Nephron (organoid): Measurements from ENCODE around the gene RAET1E.
A peak's percentile ranks its signal among the peaks of the same experiment; 100 is the strongest.
"Not testable (repeated sequence)": the region's sequence is repeated elsewhere in the genome, so short reads cannot be mapped to it uniquely, and the experiment has no call there.

ENCODE experiments used
- H3K27ac Mint-ChIP-seq, 3 experiments: 2 replicates each; pipeline ENCODE4 v1.8.0; 2020; ENCODE audit warnings: mixed read lengths in 3 of 3, mild to moderate bottlenecking in 2 of 3, moderate library complexity in 1 of 3
- H3K27me3 Mint-ChIP-seq: 2 replicates; pipeline ENCODE4 v1.8.0; 2021; ENCODE audit warnings: low read depth, mild to moderate bottlenecking, moderate library complexity, mixed read lengths
- H3K36me3 Mint-ChIP-seq: 2 replicates; pipeline ENCODE4 v1.8.0; 2020; ENCODE audit warnings: low read depth, mixed read lengths
- H3K4me1 Mint-ChIP-seq: 2 replicates; pipeline ENCODE4 v1.8.0; 2020; ENCODE audit warnings: mixed read lengths
- H3K4me3 Mint-ChIP-seq, 3 experiments: 2 replicates each; pipeline ENCODE4 v1.8.0; 2020; ENCODE audit warnings: mild to moderate bottlenecking in 3 of 3, mixed read lengths in 3 of 3, moderate library complexity in 2 of 3
- H3K9me3 Mint-ChIP-seq: 2 replicates; pipeline ENCODE4 v1.8.0; 2020; ENCODE audit warnings: mixed read lengths
- CTCF ChIP-seq, 3 experiments: fragments of 200-600 bp; sonication (generic); IDR thresholded peaks; one replicate each; pipeline ENCODE4 v1.5.0; 2021; ENCODE audit warnings: antibody characterized with exemption in 3 of 3; ENCODE audit not compliant: unreplicated experiment in 3 of 3

RAET1E gene

DNA sequence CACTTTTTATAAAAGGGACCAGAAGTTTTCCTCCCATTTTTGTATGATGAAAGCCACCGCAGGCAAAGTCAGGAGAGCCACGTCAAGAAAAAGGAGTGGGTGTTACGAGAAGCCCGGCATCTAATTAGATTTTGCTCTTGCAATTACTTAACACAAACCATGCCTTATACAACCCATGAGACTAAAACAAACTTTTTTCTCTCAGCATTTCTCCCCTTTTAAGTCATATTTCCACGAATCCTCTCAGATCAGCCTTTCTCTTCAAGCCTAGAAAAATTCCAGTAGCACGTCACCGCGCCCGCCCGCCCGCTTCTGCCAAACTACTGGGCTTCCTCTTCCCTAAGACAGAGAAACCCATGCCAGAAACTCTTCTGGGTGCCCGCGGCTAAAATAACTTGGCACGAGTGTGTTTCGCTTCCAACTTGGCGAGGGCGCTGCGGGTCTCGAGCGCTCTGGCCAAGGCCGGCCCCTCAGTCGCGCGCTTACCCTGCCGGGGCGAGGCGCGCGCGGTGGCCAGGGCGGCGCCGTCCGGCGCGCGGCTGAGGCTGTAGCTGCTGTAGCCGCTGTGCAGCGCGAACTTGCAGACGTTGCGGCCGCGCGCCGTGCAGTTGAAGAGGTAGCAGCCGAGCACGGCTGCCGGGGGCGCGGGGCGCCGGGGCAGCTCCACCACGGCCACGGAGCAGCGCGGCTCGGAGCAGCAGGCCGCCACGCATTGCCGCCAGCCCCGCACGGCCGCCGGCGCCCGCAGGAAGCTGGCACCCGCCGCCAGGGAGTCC is 34.8 kb downstream of the RAET1E start:
- TF ChIP-seq CTCF (IDR thresholded peaks at IDR 0.05; ENCODE audit: unreplicated experiment in 3 of 3): no peak
- H3K36me3 Mint-ChIP-seq: no peaks in the 10 kb centered on the region
- H3K27me3 Mint-ChIP-seq: peaks cover 24% of the 10 kb centered on the region
- H3K4me1 Mint-ChIP-seq: peaks cover 28% of the 10 kb centered on the region
- peak overlapping the region; percentile 82 to 88 (median 87) for H3K27ac Mint-ChIP-seq
- H3K9me3 Mint-ChIP-seq: no peaks in the 10 kb centered on the region
- H3K4me3 Mint-ChIP-seq: peak overlapping the region; percentile 83 to 95 (median 89)

DNA sequence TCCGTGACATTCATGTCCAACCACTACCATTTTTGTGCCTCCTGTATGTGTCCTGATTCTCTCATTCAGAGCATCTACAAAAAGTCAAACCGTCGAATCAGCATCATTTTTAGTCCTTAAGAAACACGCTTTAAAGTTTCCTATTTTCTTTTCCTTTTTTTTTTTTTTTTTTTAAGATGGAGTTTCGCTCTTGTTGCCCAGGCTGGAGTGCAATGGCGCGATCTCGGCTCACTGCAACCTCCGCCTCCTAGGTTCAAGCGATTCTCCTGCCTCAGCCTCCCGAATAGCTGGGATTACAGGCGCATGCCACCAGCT is 35.5 kb downstream of the RAET1E start:
- Mint-ChIP-seq H3K4me1 (peaks cover 28% of the 10 kb centered on the region), H3K27me3 (peaks cover 23% of the 10 kb centered on the region), H3K4me3 (peak overlapping the region; percentile 68 to 83 (median 69))
- H3K9me3 Mint-ChIP-seq, H3K36me3 Mint-ChIP-seq, H3K27ac Mint-ChIP-seq: not testable (repeated sequence)

GRCh38 chr6:149861603-149862423 is 36.1 kb downstream of the RAET1E start:
- Mint-ChIP-seq H3K9me3 (no peaks in the 10 kb centered on the region), H3K4me3 (peak overlapping the region; percentile 69 to 75 (median 69)), H3K36me3 (no peaks in the 10 kb centered on the region), H3K27ac (no peak overlapping the region), H3K27me3 (peaks cover 23% of the 10 kb centered on the region), H3K4me1 (peaks cover 28% of the 10 kb centered on the region)
- TF ChIP-seq CTCF (IDR thresholded peaks at IDR 0.05; ENCODE audit: unreplicated experiment in 3 of 3): no peak

DNA sequence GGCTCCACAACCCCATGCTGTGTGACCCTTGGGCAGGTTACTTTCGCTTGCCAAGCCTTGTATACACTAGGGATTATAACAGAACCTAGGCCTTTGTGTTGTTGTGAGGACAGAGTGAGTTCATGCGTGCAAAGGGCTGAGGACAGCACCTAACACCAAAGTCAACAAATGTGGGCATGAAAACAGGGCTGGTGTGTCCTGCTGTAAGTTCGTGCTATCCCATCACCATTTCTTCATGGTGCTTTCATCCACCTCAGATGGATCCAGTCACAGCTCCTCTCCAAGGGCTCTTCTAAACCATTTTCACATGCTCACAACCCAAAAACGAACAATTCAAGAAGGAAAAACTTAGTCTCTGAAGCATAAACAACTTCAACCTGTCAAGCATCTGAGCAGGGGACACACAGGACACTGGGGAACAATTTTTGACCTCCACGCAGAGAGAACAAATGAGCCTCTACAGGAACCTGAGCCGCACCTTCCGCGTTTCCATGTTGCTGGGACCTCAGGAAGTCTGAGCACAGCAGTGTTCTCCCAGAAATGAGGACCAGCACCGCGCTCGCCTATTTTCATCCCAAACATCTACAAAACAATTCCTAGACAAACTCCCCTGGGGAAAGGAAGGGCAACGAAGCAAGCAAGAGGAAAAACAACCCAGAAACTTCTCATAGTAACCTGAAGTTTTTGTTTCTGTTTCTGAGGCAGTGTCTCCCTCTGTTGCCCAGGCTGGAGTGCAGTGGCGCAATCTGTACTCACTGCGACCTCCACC is 36.9 kb downstream of the RAET1E start:
- Mint-ChIP-seq H3K27me3 (peaks cover 17% of the 10 kb centered on the region), H3K36me3 (no peaks in the 10 kb centered on the region), H3K27ac (peak overlapping the region in 1 of 3 experiments; percentile 76), H3K4me3 (peak overlapping the region; percentile 42 to 75 (median 49)), H3K9me3 (no peaks in the 10 kb centered on the region), H3K4me1 (peaks cover 36% of the 10 kb centered on the region)
- TF ChIP-seq CTCF (IDR thresholded peaks at IDR 0.05; ENCODE audit: unreplicated experiment in 3 of 3): no peak

- peaks cover 17% of the 10 kb centered on the region for H3K27me3 Mint-ChIP-seq
- H3K4me1 Mint-ChIP-seq: peaks cover 41% of the 10 kb centered on the region
- H3K27ac Mint-ChIP-seq: peak overlapping the region in 1 of 3 experiments; percentile 76
- no peaks in the 10 kb centered on the region for H3K9me3 Mint-ChIP-seq
- H3K4me3 Mint-ChIP-seq: peak overlapping the region; percentile 42 to 75 (median 49)
- H3K36me3 Mint-ChIP-seq: no peaks in the 10 kb centered on the region
- no peak for TF ChIP-seq CTCF (IDR thresholded peaks at IDR 0.05; ENCODE audit: unreplicated experiment in 3 of 3)
Measured at GRCh38 chr6:149860513-149860833, 37.4 kb downstream of the RAET1E start.

- no peak for TF ChIP-seq CTCF (IDR thresholded peaks at IDR 0.05; ENCODE audit: unreplicated experiment in 3 of 3)
- Mint-ChIP-seq H3K36me3 (no peaks in the 10 kb centered on the region), H3K4me1 (peaks cover 47% of the 10 kb centered on the region), H3K27me3 (peaks cover 17% of the 10 kb centered on the region), H3K27ac (no peak overlapping the region), H3K9me3 (no peaks in the 10 kb centered on the region), H3K4me3 (peak overlapping the region; percentile 32 to 59 (median 57))
Measured at GRCh38 chr6:149859938-149860337, 38.0 kb downstream of the RAET1E start.
